Loucy (cell line): ENCODE data around the gene TMEM200C.

Experiments used
- H2AFZ ChIP-seq: fragments of 200-600 bp; sonication (generic); 2 replicates; pipeline ENCODE4 v1.6.0; 2016; ENCODE audit warnings: antibody characterized with exemption, mild to moderate bottlenecking, low read length, moderate library complexity
- H3F3A ChIP-seq: fragments of 200-600 bp; 2 replicates; pipeline ENCODE4 v1.6.0; 2016; ENCODE audit warnings: antibody characterized with exemption, low read depth, mild to moderate bottlenecking
- H3K27me3 ChIP-seq: fragments of 200-600 bp; sonication (generic); 2 replicates; pipeline ENCODE4 v1.6.1; 2014; ENCODE audit warnings: low read length, mild to moderate bottlenecking; ENCODE audit not compliant: insufficient read depth, poor library complexity, severe bottlenecking
- H3K36me3 ChIP-seq: fragments of 200-600 bp; sonication (generic); 2 replicates; pipeline ENCODE4 v1.6.1; 2016; ENCODE audit warnings: low read length; ENCODE audit not compliant: insufficient read depth
- H3K4me1 ChIP-seq: fragments of 200-600 bp; sonication (generic); 2 replicates; pipeline ENCODE4 v1.5.1; 2014; ENCODE audit warnings: low read length, mild to moderate bottlenecking; ENCODE audit not compliant: insufficient read depth, poor library complexity, severe bottlenecking
- H3K4me2 ChIP-seq: fragments of 200-600 bp; sonication (generic); 2 replicates; pipeline ENCODE4 v1.6.0; 2014; ENCODE audit warnings: antibody characterized with exemption, low read length, low read depth, mild to moderate bottlenecking; ENCODE audit not compliant: poor library complexity, severe bottlenecking
- H3K4me3 ChIP-seq: fragments of 200-600 bp; sonication (generic); 2 replicates; pipeline ENCODE4 v1.5.1; 2014; ENCODE audit warnings: low read length, mild to moderate bottlenecking, mixed read lengths; ENCODE audit not compliant: poor library complexity, severe bottlenecking
- H3K79me2 ChIP-seq: fragments of 200-600 bp; sonication (generic); 2 replicates; pipeline ENCODE4 v1.6.1; 2014; ENCODE audit warnings: low read length; ENCODE audit not compliant: insufficient read depth
- H3K9ac ChIP-seq: fragments of 200-600 bp; sonication (generic); 2 replicates; pipeline ENCODE4 v1.6.0; 2014; ENCODE audit warnings: mild to moderate bottlenecking, low read depth, low read length, moderate library complexity; ENCODE audit not compliant: poor library complexity, severe bottlenecking
- H3K9me2 ChIP-seq: fragments of 200-600 bp; sonication (generic); replicated peaks from 2 replicates; pipeline ENCODE4 v1.6.1; 2016; ENCODE audit warnings: low read depth, low read length, mixed read lengths
- H3K9me3 ChIP-seq: fragments of 200-600 bp; sonication (generic); 2 replicates; pipeline ENCODE4 v1.6.1; 2014; ENCODE audit warnings: mild to moderate bottlenecking, antibody characterized with exemption, low read length, low read depth; ENCODE audit not compliant: insufficient read depth
- H4K20me1 ChIP-seq: fragments of 200-600 bp; sonication (generic); 2 replicates; pipeline ENCODE4 v1.6.0; 2014; ENCODE audit warnings: antibody characterized with exemption, low read length, mild to moderate bottlenecking; ENCODE audit not compliant: insufficient read depth, poor library complexity, severe bottlenecking
- EZH2phosphoT487 ChIP-seq: fragments of 200-600 bp; IDR thresholded peaks from 2 replicates; pipeline ENCODE4 v1.6.1; 2018; ENCODE audit warnings: antibody characterized with exemption, mild to moderate bottlenecking, moderate library complexity, borderline replicate concordance
- TF ChIP-seq, protein P1 (sequence below): fragments of 200-600 bp; sonication (generic); conservative IDR thresholded peaks from 2 replicates; pipeline ENCODE4 v1.5.1; 2014; ENCODE audit warnings: mild to moderate bottlenecking, antibody characterized with exemption, low read length

The TMEM200C gene

GRCh38 chr18:5840025-5840424 lies 55.3 kb downstream of the TMEM200C start:
- Histone ChIP-seq H3K36me3 (no peaks in the 10 kb centered on the region), H3F3A (no peaks in the 10 kb centered on the region), H3K79me2 (no peaks in the 10 kb centered on the region), H3K27me3 (no peaks in the 10 kb centered on the region), H3K9me2 (no peaks in the 10 kb centered on the region), H3K4me2 (no peak overlapping the region), H3K4me3 (no peak overlapping the region), H3K9me3 (no peaks in the 10 kb centered on the region; the same call in 1 of the 2 replicates), H4K20me1 (no peaks in the 10 kb centered on the region), H3K4me1 (no peaks in the 10 kb centered on the region), H3K9ac (no peak overlapping the region), H2AFZ (no peak overlapping the region)
- no peak for TF ChIP-seq EZH2phosphoT487
- TF ChIP-seq, protein P1, sequence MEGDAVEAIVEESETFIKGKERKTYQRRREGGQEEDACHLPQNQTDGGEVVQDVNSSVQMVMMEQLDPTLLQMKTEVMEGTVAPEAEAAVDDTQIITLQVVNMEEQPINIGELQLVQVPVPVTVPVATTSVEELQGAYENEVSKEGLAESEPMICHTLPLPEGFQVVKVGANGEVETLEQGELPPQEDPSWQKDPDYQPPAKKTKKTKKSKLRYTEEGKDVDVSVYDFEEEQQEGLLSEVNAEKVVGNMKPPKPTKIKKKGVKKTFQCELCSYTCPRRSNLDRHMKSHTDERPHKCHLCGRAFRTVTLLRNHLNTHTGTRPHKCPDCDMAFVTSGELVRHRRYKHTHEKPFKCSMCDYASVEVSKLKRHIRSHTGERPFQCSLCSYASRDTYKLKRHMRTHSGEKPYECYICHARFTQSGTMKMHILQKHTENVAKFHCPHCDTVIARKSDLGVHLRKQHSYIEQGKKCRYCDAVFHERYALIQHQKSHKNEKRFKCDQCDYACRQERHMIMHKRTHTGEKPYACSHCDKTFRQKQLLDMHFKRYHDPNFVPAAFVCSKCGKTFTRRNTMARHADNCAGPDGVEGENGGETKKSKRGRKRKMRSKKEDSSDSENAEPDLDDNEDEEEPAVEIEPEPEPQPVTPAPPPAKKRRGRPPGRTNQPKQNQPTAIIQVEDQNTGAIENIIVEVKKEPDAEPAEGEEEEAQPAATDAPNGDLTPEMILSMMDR = no peak

- TF ChIP-seq EZH2phosphoT487 = no peak
- TF ChIP-seq, protein P1 = no peak
- no peaks in the 10 kb centered on the region for H3K79me2 ChIP-seq
Observed at GRCh38 chr18:5839102-5839501, 56.2 kb downstream of the TMEM200C start.

More at GRCh38 chr18:5839102-5839501, 56.2 kb downstream of the TMEM200C start:
- Histone ChIP-seq H3K9ac (no peak overlapping the region), H2AFZ (no peak overlapping the region), H3K9me2 (no peaks in the 10 kb centered on the region), H3K4me3 (no peak overlapping the region), H3K4me1 (no peaks in the 10 kb centered on the region), H3K27me3 (no peaks in the 10 kb centered on the region), H3K9me3 (no peaks in the 10 kb centered on the region; the same call in 1 of the 2 replicates), H3K36me3 (no peaks in the 10 kb centered on the region), H4K20me1 (no peaks in the 10 kb centered on the region), H3F3A (no peaks in the 10 kb centered on the region), H3K4me2 (no peak overlapping the region)
